Measurements from ENCODE around the gene GPC5. TPM values are rescaled to one million over a fixed set of nuclear protein-coding genes. Genes with fewer than 3 reads are reported as not detected.

Gene GPC5
- total RNA-seq, 4 donors from 2014 or later, result 0.24 to 30.8 (median 1.8) TPM; not detected in 1

DNA sequence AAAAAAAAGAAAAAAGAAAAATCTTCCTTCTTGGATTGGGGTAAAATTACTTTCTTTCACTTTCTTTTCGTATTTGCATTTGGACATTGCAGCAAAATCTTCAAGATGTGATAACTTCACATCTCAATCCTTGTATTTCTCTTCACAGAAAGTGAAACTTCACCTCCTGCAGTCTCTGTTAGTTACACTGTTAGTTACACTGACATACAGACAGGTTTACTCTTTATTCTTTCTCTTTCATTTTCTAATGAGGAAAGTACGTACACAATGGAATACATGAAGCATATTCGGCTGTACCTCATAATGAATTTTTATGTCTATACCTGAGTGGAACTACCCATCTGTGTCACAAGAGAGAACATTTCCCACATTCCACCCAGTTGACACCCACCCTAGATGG is 1369.0 kb downstream of the GPC5 start:
- intact Hi-C loops (cut with DNase I; ENCODE audit: low total_unique reads), result no loop called here

DNA sequence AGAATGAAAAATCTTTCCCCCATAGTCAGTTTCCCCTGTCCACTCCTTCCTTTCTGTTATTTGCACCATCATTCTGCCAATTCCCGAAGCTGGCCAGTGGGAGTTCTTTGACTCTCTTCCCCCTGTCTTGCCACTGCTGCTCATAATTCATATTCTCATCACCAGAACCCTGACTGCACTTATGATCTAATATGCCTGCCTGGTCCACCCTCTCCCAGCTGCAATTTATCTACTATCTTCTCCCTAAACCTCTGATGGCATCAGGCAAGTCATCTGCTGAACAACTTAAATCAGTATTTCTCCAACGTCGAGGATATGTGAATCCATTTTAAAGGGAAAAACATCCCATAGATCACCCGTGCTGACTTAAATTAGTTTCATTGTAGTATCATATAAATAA is 1370.2 kb downstream of the GPC5 start:
- no peaks in the 10 kb centered on the region for H3K36me3 ChIP-seq

More for the DNA sequence above, 1369.0 kb downstream of the GPC5 start:
- Histone ChIP-seq H3K4me1 (no peaks in the 10 kb centered on the region), H3K27ac (no peak overlapping the region), H3K4me3 (no peak overlapping the region), H3K9me3 (no peaks in the 10 kb centered on the region), H3K36me3 (no peaks in the 10 kb centered on the region), H3K27me3 (no peaks in the 10 kb centered on the region)
- no peak for DNase-seq
- TF ChIP-seq POLR2A (IDR thresholded peaks at IDR 0.05), result no peak
- TF ChIP-seq, protein P1, sequence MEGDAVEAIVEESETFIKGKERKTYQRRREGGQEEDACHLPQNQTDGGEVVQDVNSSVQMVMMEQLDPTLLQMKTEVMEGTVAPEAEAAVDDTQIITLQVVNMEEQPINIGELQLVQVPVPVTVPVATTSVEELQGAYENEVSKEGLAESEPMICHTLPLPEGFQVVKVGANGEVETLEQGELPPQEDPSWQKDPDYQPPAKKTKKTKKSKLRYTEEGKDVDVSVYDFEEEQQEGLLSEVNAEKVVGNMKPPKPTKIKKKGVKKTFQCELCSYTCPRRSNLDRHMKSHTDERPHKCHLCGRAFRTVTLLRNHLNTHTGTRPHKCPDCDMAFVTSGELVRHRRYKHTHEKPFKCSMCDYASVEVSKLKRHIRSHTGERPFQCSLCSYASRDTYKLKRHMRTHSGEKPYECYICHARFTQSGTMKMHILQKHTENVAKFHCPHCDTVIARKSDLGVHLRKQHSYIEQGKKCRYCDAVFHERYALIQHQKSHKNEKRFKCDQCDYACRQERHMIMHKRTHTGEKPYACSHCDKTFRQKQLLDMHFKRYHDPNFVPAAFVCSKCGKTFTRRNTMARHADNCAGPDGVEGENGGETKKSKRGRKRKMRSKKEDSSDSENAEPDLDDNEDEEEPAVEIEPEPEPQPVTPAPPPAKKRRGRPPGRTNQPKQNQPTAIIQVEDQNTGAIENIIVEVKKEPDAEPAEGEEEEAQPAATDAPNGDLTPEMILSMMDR (IDR thresholded peaks at IDR 0.05), result no peak

DNA sequence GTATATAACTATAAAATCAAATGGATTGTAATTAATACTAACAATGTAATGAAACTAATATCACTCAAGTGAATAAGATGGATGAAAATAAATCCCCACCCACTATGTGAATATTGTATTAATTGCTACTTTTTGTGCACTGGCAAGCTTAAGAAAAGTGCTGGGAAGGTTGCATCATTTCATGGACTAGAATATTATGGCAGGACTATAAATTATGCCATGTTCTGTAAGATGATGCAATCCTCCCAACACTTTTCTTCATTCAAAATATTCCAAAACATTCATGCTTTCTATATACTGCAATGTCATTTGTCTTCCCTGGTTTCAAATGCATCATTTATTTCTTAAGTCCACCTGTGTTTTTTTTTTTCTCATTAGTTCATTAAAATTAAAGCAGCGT is 1370.6 kb downstream of the GPC5 start:
- intact Hi-C loops (cut with DNase I; ENCODE audit: low total_unique reads), result no loop called here
- Histone ChIP-seq H3K4me1 (no peaks in the 10 kb centered on the region), H3K9me3 (no peaks in the 10 kb centered on the region), H3K27me3 (no peaks in the 10 kb centered on the region), H3K36me3 (no peaks in the 10 kb centered on the region), H3K27ac (no peak overlapping the region), H3K4me3 (no peak overlapping the region)
- no peak for TF ChIP-seq POLR2A (IDR thresholded peaks at IDR 0.05)
- TF ChIP-seq, protein P1 (IDR thresholded peaks at IDR 0.05), result no peak
- DNase-seq, result no peak

More for the DNA sequence above, 1370.2 kb downstream of the GPC5 start:
- Histone ChIP-seq H3K4me3 (no peak overlapping the region), H3K27ac (no peak overlapping the region), H3K9me3 (no peaks in the 10 kb centered on the region), H3K4me1 (no peaks in the 10 kb centered on the region), H3K27me3 (no peaks in the 10 kb centered on the region)
- TF ChIP-seq, protein P1 (IDR thresholded peaks at IDR 0.05), result no peak
- no peak for TF ChIP-seq POLR2A (IDR thresholded peaks at IDR 0.05)
- no peak for DNase-seq
- intact Hi-C loops (cut with DNase I; ENCODE audit: low total_unique reads), result no loop called here

DNA sequence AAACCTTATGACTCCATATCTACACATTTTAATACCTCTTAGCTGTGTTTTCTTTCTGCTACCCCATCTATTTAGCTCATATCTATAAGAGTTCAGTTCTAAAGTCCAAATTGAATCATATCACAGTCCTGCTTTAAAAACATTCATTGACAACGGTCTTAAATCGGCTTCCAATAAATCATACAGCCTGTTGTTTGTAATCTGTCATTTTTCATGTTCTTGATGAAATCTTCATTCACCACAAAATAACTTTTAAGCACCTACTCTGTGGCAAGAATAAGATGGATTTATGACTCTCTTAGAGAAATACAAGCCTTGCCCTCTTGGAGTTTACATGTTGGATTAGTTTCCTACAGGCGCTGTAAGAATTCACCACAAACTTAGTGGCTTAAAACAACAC is 1377.2 kb downstream of the GPC5 start:
- H3K9me3 ChIP-seq, result no peaks in the 10 kb centered on the region
- no peaks in the 10 kb centered on the region for H3K27me3 ChIP-seq
- H3K4me1 ChIP-seq, result no peaks in the 10 kb centered on the region
- H3K36me3 ChIP-seq, result no peaks in the 10 kb centered on the region
- intact Hi-C loops (cut with DNase I; ENCODE audit: low total_unique reads), result no loop called here
- TF ChIP-seq, protein P1 (IDR thresholded peaks at IDR 0.05), result no peak
- TF ChIP-seq POLR2A (IDR thresholded peaks at IDR 0.05), result no peak
- DNase-seq, result no peak
- no peak overlapping the region for H3K27ac ChIP-seq
- H3K4me3 ChIP-seq, result no peak overlapping the region

DNA sequence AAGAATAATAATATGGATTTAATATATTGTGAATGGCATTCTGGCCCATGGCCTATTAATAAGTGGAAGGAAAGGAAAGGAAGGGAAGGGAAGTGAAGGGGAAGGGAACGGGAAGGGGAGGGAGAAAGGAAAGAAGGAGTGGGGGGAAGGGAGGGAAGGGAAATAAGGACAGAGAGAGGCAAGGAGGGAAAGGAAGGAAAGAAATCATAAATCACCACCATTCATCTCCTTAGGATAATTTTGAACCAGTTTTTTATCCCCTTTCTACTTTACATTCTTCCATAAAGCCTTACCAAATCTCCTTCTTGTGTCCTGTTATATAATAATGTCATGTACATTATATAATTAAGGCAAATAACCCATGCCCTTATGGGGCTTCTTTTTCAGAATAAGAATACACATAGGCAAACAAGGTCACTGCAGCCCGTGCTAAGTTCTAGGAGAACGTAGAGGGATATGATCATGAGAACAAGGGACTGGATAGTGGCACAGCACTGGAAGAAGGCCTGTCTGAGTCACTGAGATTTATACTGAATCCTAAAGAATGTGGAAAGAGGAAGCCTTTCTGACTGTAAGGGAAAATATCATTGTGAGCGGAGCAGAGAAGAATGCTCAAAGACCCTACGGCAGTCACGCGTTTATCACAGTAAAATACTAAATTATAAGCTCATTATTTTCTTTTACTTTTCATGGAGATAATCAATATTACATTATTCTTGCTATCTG is 1383.7 kb downstream of the GPC5 start:
- intact Hi-C loops (cut with DNase I; ENCODE audit: low total_unique reads), result no loop called here
- no peak for TF ChIP-seq POLR2A (IDR thresholded peaks at IDR 0.05)
- TF ChIP-seq, protein P1 (IDR thresholded peaks at IDR 0.05), result no peak
- no peak for DNase-seq
- no peaks in the 10 kb centered on the region for H3K36me3 ChIP-seq
- no peaks in the 10 kb centered on the region for H3K27me3 ChIP-seq
- no peaks in the 10 kb centered on the region for H3K4me1 ChIP-seq
- H3K4me3 ChIP-seq, result no peak overlapping the region
- H3K9me3 ChIP-seq, result no peaks in the 10 kb centered on the region
- no peak overlapping the region for H3K27ac ChIP-seq

Data from uterus (tissue), 4 donors.